Measurements from ENCODE around the gene AFG1L. TPM values are rescaled to one million over a fixed set of nuclear protein-coding genes. Genes with fewer than 3 reads are reported as not detected.

AFG1L gene
- total RNA-seq, 1 experiment from 2014 or later: 4.9 TPM

DNA sequence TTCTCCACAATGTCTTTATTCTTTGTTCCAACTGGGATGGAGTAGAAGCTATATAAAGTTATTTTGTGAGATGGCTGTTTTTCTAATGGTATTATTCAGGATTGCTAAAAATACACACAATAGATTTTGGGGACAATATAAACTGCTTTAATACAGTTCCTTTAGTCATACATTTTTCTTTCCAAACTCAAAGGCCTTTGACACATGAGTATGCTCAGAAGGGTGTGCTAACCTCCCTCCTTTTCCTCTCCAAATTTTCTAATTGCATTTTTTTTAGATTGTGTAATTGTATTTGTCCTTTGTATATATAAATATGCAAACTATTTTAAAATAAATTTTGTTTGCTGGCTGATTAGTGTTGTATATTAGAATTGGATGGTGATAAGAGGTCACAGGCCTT lies 146.3 kb downstream of the AFG1L start (continued):
- TF ChIP-seq JUND (IDR thresholded peaks at IDR 0.05) (no peak), ZNF274 (IDR thresholded peaks at IDR 0.05; ENCODE audit: low read depth, low read length) (no peak), POLR2A (IDR thresholded peaks at IDR 0.05; ENCODE audit: borderline replicate concordance, extremely low read depth, insufficient read depth, insufficient read length) (no peak), YY1 (IDR thresholded peaks at IDR 0.05; ENCODE audit: extremely low read depth, insufficient replicate concordance, low read depth, low read length) (no peak), FOSL1 (IDR thresholded peaks at IDR 0.05; ENCODE audit: low read depth) (no peak), EZH2 (IDR thresholded peaks at IDR 0.05) (no peak), EZH2phosphoT487 (IDR thresholded peaks at IDR 0.05; ENCODE audit: borderline replicate concordance) (no peak), ZFX (IDR thresholded peaks at IDR 0.05) (no peak), SIN3A (IDR thresholded peaks at IDR 0.05; ENCODE audit: low read depth) (no peak)

- ChIA-PET RAD21 (ENCODE audit: low non-redundant PET in 1 of 2, low total read pairs in 2 of 2, uncharacterized antibody in 2 of 2, unreplicated experiment in 2 of 2) (no interaction called here), CTCF (interaction anchor here (1.9 kb wide), 1 partner anchor 49 kb away, joined by 5 read pairs; no protein-coding TSS in a partner anchor), POLR2A (no interaction called here)
- intact Hi-C loops (cut with micrococcal nuclease): no loop called here
- no peak for ATAC-seq
- Histone ChIP-seq H3K4me1 (ENCODE audit: control insufficient read depth in 1 of 2, insufficient read depth in 2 of 2, low read length in 2 of 2) (no peaks in the 10 kb centered on the region), H3K27ac (ENCODE audit: low read depth, low read length) (no peak overlapping the region), H3K27me3 (ENCODE audit: insufficient read depth, low read length) (no peaks in the 10 kb centered on the region), H3K9ac (ENCODE audit: low read length) (no peak overlapping the region), H3K4me2 (ENCODE audit: low read length) (no peak overlapping the region), H3K79me2 (ENCODE audit: insufficient read depth, low read length) (no peaks in the 10 kb centered on the region), H2AFZ (ENCODE audit: low read depth, low read length, poor library complexity, severe bottlenecking) (no peak overlapping the region), H4K20me1 (ENCODE audit: insufficient read depth) (no peaks in the 10 kb centered on the region), H3K9me3 (ENCODE audit: control insufficient read depth in 1 of 2, insufficient read depth in 1 of 2, low read depth in 1 of 2, low read length in 2 of 2) (no peaks in the 10 kb centered on the region), H3K36me3 (ENCODE audit: control insufficient read depth in 1 of 2, insufficient read depth in 2 of 2, low read length in 2 of 2) (no peaks in the 10 kb centered on the region), H3K4me3 (replicated peaks in 1 of 2; ENCODE audit: low read depth in 1 of 2, low read length in 2 of 2) (no peak overlapping the region), H3K9me2 (ENCODE audit: insufficient read depth) (no peaks in the 10 kb centered on the region)
- no TSS peak for BruUV-seq (replicated peaks)
- no peak for TF ChIP-seq POLR2A (IDR thresholded peaks at IDR 0.05; ENCODE audit: borderline replicate concordance, extremely low read depth, insufficient read depth, insufficient read length)
- no peak for TF ChIP-seq CEBPB (IDR thresholded peaks at IDR 0.05; ENCODE audit: low read depth)
- TF ChIP-seq EGR1 (IDR thresholded peaks at IDR 0.05; ENCODE audit: low read depth): no peak
- TF ChIP-seq EZH2phosphoT487 (IDR thresholded peaks at IDR 0.05; ENCODE audit: borderline replicate concordance): no peak
- TF ChIP-seq, protein P1, sequence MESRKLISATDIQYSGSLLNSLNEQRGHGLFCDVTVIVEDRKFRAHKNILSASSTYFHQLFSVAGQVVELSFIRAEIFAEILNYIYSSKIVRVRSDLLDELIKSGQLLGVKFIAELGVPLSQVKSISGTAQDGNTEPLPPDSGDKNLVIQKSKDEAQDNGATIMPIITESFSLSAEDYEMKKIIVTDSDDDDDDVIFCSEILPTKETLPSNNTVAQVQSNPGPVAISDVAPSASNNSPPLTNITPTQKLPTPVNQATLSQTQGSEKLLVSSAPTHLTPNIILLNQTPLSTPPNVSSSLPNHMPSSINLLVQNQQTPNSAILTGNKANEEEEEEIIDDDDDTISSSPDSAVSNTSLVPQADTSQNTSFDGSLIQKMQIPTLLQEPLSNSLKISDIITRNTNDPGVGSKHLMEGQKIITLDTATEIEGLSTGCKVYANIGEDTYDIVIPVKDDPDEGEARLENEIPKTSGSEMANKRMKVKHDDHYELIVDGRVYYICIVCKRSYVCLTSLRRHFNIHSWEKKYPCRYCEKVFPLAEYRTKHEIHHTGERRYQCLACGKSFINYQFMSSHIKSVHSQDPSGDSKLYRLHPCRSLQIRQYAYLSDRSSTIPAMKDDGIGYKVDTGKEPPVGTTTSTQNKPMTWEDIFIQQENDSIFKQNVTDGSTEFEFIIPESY (IDR thresholded peaks at IDR 0.05; ENCODE audit: extremely low read depth, insufficient replicate concordance, low read length): no peak
- no peak for TF ChIP-seq POLR2AphosphoS5 (IDR thresholded peaks at IDR 0.05; ENCODE audit: low read depth, low read length)
- no peak for TF ChIP-seq SIN3A (IDR thresholded peaks at IDR 0.05; ENCODE audit: low read depth)
- no peak for TF ChIP-seq EZH2 (IDR thresholded peaks at IDR 0.05)
- TF ChIP-seq YY1 (IDR thresholded peaks at IDR 0.05; ENCODE audit: extremely low read depth, insufficient replicate concordance, low read depth, low read length): no peak
- no peak for TF ChIP-seq FOSL1 (IDR thresholded peaks at IDR 0.05; ENCODE audit: low read depth)
- no peak for TF ChIP-seq ZFX (IDR thresholded peaks at IDR 0.05)
- no peak for TF ChIP-seq ATF3 (IDR thresholded peaks at IDR 0.05)
- TF ChIP-seq SRF (IDR thresholded peaks at IDR 0.05; ENCODE audit: low read depth): no peak
- TF ChIP-seq MAX (IDR thresholded peaks at IDR 0.05): no peak
- DNase-seq (ENCODE audit: low read depth, low spot score): no peak
Measured at GRCh38 chr6:108442770-108443520, 148.1 kb downstream of the AFG1L start.

Data from HCT116 (cell line).